HCT116 (cell line): Measurements from ENCODE around the gene SEMA4A. TPM values are rescaled to one million over a fixed set of nuclear protein-coding genes. Genes with fewer than 3 reads are reported as not detected.

Experiments used
- ATAC-seq: fragments of 200-7000 bp; cut with Tn5 transposase; 2 replicates; pipeline ENCODE4 v1.9.1; 2020; ENCODE audit warnings: mild to moderate bottlenecking, moderate library complexity
- BruUV-seq: library from RNA; stranded (reverse); fragments of 400-500 nt; replicated peaks from 2 replicates; lab custom pipeline; 2021; lab: Mats Ljungman, UMichigan
- CTCF ChIA-PET: fragments of 300-600 bp; sonication (Branson Sonifier 250); formaldehyde crosslinking; loops from one replicate; lab custom pipeline; 2021; ENCODE audit warnings: antibody characterized with exemption; lab: Charles Lee
- POLR2A ChIA-PET: fragments of 300-600, 350-600 bp; sonication (Branson Sonifier 250); formaldehyde crosslinking; loops from one replicate; lab custom pipeline; 2021; ENCODE audit warnings: antibody characterized with exemption; lab: Charles Lee
- RAD21 ChIA-PET, 2 experiments: fragments of 300-600 bp; sonication (Branson Sonifier 250); formaldehyde crosslinking; loops; one replicate each; lab custom pipeline; 2023; ENCODE audit warnings: low total read pairs in 2 of 2; ENCODE audit not compliant: uncharacterized antibody in 2 of 2, unreplicated experiment in 2 of 2, low non-redundant PET in 1 of 2; lab: Charles Lee
- DNase-seq: peaks from one replicate; pipeline ENCODE4 v3.0.0-alpha.2; 2010; ENCODE audit warnings: low read depth, low spot score
- H2AFZ ChIP-seq: fragments of 200-600 bp; shearing (Covaris generic), sonication (generic); 2 replicates; pipeline ENCODE4 v1.6.1; 2017; ENCODE audit warnings: low read depth, mixed run types, mixed read lengths, antibody characterized with exemption, low read length; ENCODE audit not compliant: poor library complexity, severe bottlenecking
- H3K27ac ChIP-seq: 2 replicates; pipeline ENCODE4 v1.5.1; 2012; ENCODE audit warnings: low read depth, low read length
- H3K27me3 ChIP-seq: fragments of 200-600 bp; sonication (generic); 2 replicates; pipeline ENCODE4 v1.6.1; 2016; ENCODE audit warnings: mixed run types, low read length, mixed read lengths; ENCODE audit not compliant: insufficient read depth
- H3K36me3 ChIP-seq, 2 experiments: fragments of 200-500 bp in 1 of 2; fragments of 200-600 bp in 1 of 2; sonication (Bioruptor generic) in 1 of 2; sonication (generic) in 1 of 2; 2 replicates each; pipeline versions ENCODE4 v1.5.1 to v1.6.1; 2014 to 2016; ENCODE audit warnings: low read length in 2 of 2, inconsistent platforms in 1 of 2, mixed read lengths in 1 of 2, mixed run types in 1 of 2; ENCODE audit not compliant: insufficient read depth in 2 of 2, control insufficient read depth in 1 of 2
- H3K4me1 ChIP-seq, 2 experiments: fragments of 200-600 bp in 1 of 2; sonication (generic) in 1 of 2; 2 replicates each; pipeline versions ENCODE4 v1.5.1 to v1.6.1; 2012 to 2017; ENCODE audit warnings: low read length in 2 of 2, inconsistent platforms in 1 of 2, mild to moderate bottlenecking in 1 of 2, mixed read lengths in 1 of 2, mixed run types in 1 of 2, moderate library complexity in 1 of 2; ENCODE audit not compliant: insufficient read depth in 2 of 2, control insufficient read depth in 1 of 2
- H3K4me2 ChIP-seq: fragments of 200-600 bp; sonication (generic); 2 replicates; pipeline ENCODE4 v1.6.1; 2017; ENCODE audit warnings: mixed run types, low read length, mixed read lengths
- H3K4me3 ChIP-seq, 2 experiments: fragments of 200-600 bp in 1 of 2; sonication (generic) in 1 of 2; replicated peaks in 1 of 2; 2 replicates each; pipeline ENCODE4 v1.5.1; 2011 to 2016; ENCODE audit warnings: low read length in 2 of 2, control low read depth in 1 of 2, low read depth in 1 of 2, mild to moderate bottlenecking in 1 of 2, mixed read lengths in 1 of 2, mixed run types in 1 of 2
- H3K79me2 ChIP-seq: fragments of 200-600 bp; sonication (generic); 2 replicates; pipeline ENCODE4 v1.6.1; 2017; ENCODE audit warnings: mild to moderate bottlenecking, mixed run types, low read length, moderate library complexity, mixed read lengths; ENCODE audit not compliant: insufficient read depth
- H3K9ac ChIP-seq: fragments of 200-600 bp; sonication (generic); 2 replicates; pipeline ENCODE4 v1.6.1; 2016; ENCODE audit warnings: low read length, mixed read lengths
- H3K9me2 ChIP-seq: fragments of 200-600 bp; sonication (generic), shearing (Covaris generic); 2 replicates; pipeline ENCODE4 v1.6.1; 2017; ENCODE audit warnings: mixed run types, mild to moderate bottlenecking, moderate library complexity; ENCODE audit not compliant: insufficient read depth
- H3K9me3 ChIP-seq, 2 experiments: fragments of 200-500 bp in 1 of 2; fragments of 200-600 bp in 1 of 2; sonication (Bioruptor generic) in 1 of 2; sonication (generic) in 1 of 2; 2 replicates each; pipeline ENCODE4 v1.6.1; 2014 to 2017; ENCODE audit warnings: low read length in 2 of 2, mixed read lengths in 2 of 2, inconsistent platforms in 1 of 2, low read depth in 1 of 2, mild to moderate bottlenecking in 1 of 2, mixed run types in 1 of 2, moderate library complexity in 1 of 2; ENCODE audit not compliant: control insufficient read depth in 1 of 2, insufficient read depth in 1 of 2
- H4K20me1 ChIP-seq: fragments of 200-600 bp; sonication (generic), shearing (Covaris generic); 2 replicates; pipeline ENCODE4 v1.6.1; 2017; ENCODE audit warnings: mixed run types, mild to moderate bottlenecking, moderate library complexity; ENCODE audit not compliant: insufficient read depth
- CBX3 ChIP-seq: IDR thresholded peaks from 2 replicates; pipeline ENCODE4 v1.6.1; 2012; ENCODE audit warnings: low read depth
- EGR1 ChIP-seq: IDR thresholded peaks from 2 replicates; pipeline ENCODE4 v1.6.1; 2012; ENCODE audit warnings: low read depth
- ELF1 ChIP-seq: IDR thresholded peaks from 2 replicates; pipeline ENCODE4 v1.6.1; 2012; ENCODE audit warnings: low read depth, borderline replicate concordance
- EZH2 ChIP-seq: fragments of 200-600 bp; sonication (generic); IDR thresholded peaks from 2 replicates; pipeline ENCODE4 v1.6.1; 2017; ENCODE audit warnings: antibody characterized with exemption, mixed run types
- EZH2phosphoT487 ChIP-seq: fragments of 200-600 bp; IDR thresholded peaks from 2 replicates; pipeline ENCODE4 v1.6.1; 2018; ENCODE audit warnings: antibody characterized with exemption, borderline replicate concordance
- POLR2A ChIP-seq: IDR thresholded peaks from 2 replicates; pipeline ENCODE4 v1.7.0; 2011; ENCODE audit warnings: borderline replicate concordance; ENCODE audit not compliant: insufficient read depth, insufficient read length; ENCODE audit errors: extremely low read depth
- POLR2AphosphoS5 ChIP-seq: IDR thresholded peaks from 2 replicates; pipeline ENCODE4 v1.6.1; 2011; ENCODE audit warnings: mild to moderate bottlenecking, low read depth, low read length, moderate library complexity
- SP1 ChIP-seq: IDR thresholded peaks from 2 replicates; pipeline ENCODE4 v1.6.1; 2012; ENCODE audit warnings: low read depth
- SRF ChIP-seq: IDR thresholded peaks from 2 replicates; pipeline ENCODE4 v1.6.1; 2012; ENCODE audit warnings: low read depth
- TCF7L2 ChIP-seq: IDR thresholded peaks from 2 replicates; pipeline ENCODE4 v1.7.0; 2011; ENCODE audit warnings: borderline replicate concordance, inconsistent platforms; ENCODE audit not compliant: insufficient read depth, insufficient read length; ENCODE audit errors: extremely low read depth
- YY1 ChIP-seq: IDR thresholded peaks from 2 replicates; pipeline ENCODE4 v1.6.1; 2011; ENCODE audit warnings: low read length, low read depth, moderate library complexity, mild to moderate bottlenecking; ENCODE audit not compliant: insufficient replicate concordance; ENCODE audit errors: extremely low read depth
- ZFX ChIP-seq: fragments of 450-650 bp; IDR thresholded peaks from 2 replicates; pipeline ENCODE4 v1.6.1; 2017
- intact Hi-C: fragments of 100-400 bp; cut with micrococcal nuclease; formaldehyde crosslinking; loops from 2 replicates; pipeline ENCODE4 v1.10.0; 2022
- total RNA-seq: library from RNA; stranded (reverse); gene quantifications from one replicate; pipeline ENCODE4 v1.2.1, GENCODE V29; 2021; ENCODE audit not compliant: unreplicated experiment
- TF ChIP-seq, protein P1 (sequence below), 3 experiments: fragments of 200-600 bp in 1 of 3; sonication (generic) in 1 of 3; IDR thresholded peaks in 2 of 3; conservative IDR thresholded peaks in 1 of 3; 2 replicates each; pipeline ENCODE4 v1.5.1; 2012 to 2017; ENCODE audit warnings: low read depth in 2 of 3, low read length in 2 of 3, antibody characterized with exemption in 1 of 3, borderline replicate concordance in 1 of 3, control low read depth in 1 of 3, mild to moderate bottlenecking in 1 of 3, mixed read lengths in 1 of 3, mixed run types in 1 of 3, moderate library complexity in 1 of 3; ENCODE audit not compliant: insufficient read depth in 1 of 3
- TF ChIP-seq, protein P2 (sequence below): IDR thresholded peaks from 2 replicates; pipeline ENCODE4 v1.6.1; 2012
- TF ChIP-seq, protein P3 (sequence below): IDR thresholded peaks from 2 replicates; pipeline ENCODE4 v1.6.1; 2011; ENCODE audit warnings: mild to moderate bottlenecking, low read length, moderate library complexity; ENCODE audit not compliant: insufficient replicate concordance; ENCODE audit errors: extremely low read depth
- TF ChIP-seq, protein P4 (sequence below): IDR thresholded peaks from 2 replicates; pipeline ENCODE4 v1.6.1; 2012; ENCODE audit warnings: low read depth

The SEMA4A gene
- total RNA-seq, 1 experiment from 2014 or later: 0.39 TPM

DNA sequence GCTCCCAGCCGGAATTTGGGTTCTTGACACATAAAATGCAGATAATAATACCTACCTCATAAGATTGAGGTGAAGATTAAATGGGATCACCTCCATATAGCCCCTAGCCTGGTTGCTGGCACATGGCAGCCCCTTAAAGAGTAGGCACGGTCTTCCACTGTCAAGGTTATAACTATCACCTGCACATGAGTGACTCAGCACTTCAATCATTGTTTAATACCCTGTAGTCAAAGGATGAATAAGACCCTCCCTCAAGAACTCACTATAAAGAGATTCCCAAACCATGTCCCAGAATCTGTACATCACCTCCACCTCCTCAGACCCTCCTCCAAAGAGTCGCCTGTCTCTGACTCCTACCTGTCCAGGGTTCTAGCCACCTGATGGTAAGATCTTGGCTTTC is 45.3 kb upstream of the SEMA4A start:
- POLR2A ChIA-PET: interaction anchor here (0.9 to 1.6 kb wide), 2 partner anchors 13 to 17 kb away, joined by 3 to 4 read pairs; no protein-coding TSS in a partner anchor
- H3K4me3 ChIP-seq: no peak overlapping the region
- no peak overlapping the region for H3K27ac ChIP-seq
- intact Hi-C loops: no loop called here
- no peaks in the 10 kb centered on the region for H3K9me2 ChIP-seq
- H2AFZ ChIP-seq: no peak overlapping the region
- peaks cover 67 to 91% of the 10 kb centered on the region in 2 experiments for H3K4me1 ChIP-seq
- no peak for DNase-seq
- peak overlapping the region; percentile 5; the same call in 1 of the 2 replicates for H3K9ac ChIP-seq
- no peaks in the 10 kb centered on the region for H3K9me3 ChIP-seq
- ATAC-seq: no peak
- TF ChIP-seq POLR2AphosphoS5 (no peak), EGR1 (no peak), POLR2A (no peak), EZH2 (no peak), ZFX (no peak), CBX3 (no peak), YY1 (no peak), TCF7L2 (no peak), SP1 (no peak), SRF (no peak), EZH2phosphoT487 (no peak), ELF1 (no peak)
- TF ChIP-seq, protein P1, sequence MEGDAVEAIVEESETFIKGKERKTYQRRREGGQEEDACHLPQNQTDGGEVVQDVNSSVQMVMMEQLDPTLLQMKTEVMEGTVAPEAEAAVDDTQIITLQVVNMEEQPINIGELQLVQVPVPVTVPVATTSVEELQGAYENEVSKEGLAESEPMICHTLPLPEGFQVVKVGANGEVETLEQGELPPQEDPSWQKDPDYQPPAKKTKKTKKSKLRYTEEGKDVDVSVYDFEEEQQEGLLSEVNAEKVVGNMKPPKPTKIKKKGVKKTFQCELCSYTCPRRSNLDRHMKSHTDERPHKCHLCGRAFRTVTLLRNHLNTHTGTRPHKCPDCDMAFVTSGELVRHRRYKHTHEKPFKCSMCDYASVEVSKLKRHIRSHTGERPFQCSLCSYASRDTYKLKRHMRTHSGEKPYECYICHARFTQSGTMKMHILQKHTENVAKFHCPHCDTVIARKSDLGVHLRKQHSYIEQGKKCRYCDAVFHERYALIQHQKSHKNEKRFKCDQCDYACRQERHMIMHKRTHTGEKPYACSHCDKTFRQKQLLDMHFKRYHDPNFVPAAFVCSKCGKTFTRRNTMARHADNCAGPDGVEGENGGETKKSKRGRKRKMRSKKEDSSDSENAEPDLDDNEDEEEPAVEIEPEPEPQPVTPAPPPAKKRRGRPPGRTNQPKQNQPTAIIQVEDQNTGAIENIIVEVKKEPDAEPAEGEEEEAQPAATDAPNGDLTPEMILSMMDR (IDR thresholded peaks at IDR 0.05 in 2 of 3, conservative IDR thresholded peaks at IDR 0.05 in 1 of 3; ENCODE audit: borderline replicate concordance in 1 of 3, insufficient read depth in 1 of 3, low read depth in 2 of 3, low read length in 2 of 3): no peak
- TF ChIP-seq, protein P2, sequence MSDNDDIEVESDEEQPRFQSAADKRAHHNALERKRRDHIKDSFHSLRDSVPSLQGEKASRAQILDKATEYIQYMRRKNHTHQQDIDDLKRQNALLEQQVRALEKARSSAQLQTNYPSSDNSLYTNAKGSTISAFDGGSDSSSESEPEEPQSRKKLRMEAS: no peak
- TF ChIP-seq, protein P3, sequence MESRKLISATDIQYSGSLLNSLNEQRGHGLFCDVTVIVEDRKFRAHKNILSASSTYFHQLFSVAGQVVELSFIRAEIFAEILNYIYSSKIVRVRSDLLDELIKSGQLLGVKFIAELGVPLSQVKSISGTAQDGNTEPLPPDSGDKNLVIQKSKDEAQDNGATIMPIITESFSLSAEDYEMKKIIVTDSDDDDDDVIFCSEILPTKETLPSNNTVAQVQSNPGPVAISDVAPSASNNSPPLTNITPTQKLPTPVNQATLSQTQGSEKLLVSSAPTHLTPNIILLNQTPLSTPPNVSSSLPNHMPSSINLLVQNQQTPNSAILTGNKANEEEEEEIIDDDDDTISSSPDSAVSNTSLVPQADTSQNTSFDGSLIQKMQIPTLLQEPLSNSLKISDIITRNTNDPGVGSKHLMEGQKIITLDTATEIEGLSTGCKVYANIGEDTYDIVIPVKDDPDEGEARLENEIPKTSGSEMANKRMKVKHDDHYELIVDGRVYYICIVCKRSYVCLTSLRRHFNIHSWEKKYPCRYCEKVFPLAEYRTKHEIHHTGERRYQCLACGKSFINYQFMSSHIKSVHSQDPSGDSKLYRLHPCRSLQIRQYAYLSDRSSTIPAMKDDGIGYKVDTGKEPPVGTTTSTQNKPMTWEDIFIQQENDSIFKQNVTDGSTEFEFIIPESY: no peak
- TF ChIP-seq, protein P4, sequence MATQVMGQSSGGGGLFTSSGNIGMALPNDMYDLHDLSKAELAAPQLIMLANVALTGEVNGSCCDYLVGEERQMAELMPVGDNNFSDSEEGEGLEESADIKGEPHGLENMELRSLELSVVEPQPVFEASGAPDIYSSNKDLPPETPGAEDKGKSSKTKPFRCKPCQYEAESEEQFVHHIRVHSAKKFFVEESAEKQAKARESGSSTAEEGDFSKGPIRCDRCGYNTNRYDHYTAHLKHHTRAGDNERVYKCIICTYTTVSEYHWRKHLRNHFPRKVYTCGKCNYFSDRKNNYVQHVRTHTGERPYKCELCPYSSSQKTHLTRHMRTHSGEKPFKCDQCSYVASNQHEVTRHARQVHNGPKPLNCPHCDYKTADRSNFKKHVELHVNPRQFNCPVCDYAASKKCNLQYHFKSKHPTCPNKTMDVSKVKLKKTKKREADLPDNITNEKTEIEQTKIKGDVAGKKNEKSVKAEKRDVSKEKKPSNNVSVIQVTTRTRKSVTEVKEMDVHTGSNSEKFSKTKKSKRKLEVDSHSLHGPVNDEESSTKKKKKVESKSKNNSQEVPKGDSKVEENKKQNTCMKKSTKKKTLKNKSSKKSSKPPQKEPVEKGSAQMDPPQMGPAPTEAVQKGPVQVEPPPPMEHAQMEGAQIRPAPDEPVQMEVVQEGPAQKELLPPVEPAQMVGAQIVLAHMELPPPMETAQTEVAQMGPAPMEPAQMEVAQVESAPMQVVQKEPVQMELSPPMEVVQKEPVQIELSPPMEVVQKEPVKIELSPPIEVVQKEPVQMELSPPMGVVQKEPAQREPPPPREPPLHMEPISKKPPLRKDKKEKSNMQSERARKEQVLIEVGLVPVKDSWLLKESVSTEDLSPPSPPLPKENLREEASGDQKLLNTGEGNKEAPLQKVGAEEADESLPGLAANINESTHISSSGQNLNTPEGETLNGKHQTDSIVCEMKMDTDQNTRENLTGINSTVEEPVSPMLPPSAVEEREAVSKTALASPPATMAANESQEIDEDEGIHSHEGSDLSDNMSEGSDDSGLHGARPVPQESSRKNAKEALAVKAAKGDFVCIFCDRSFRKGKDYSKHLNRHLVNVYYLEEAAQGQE: no peak
- H3K36me3 ChIP-seq: no peaks in the 10 kb centered on the region
- CTCF ChIA-PET: interaction anchor here (2.6 kb wide), 1 partner anchor 18 kb away, joined by 10 read pairs; no protein-coding TSS in a partner anchor
- peak overlapping the region; percentile 89 for H3K4me2 ChIP-seq
- H3K79me2 ChIP-seq: 0 out of 2 replicates have a peak, but pooled peaks cover 3% of the 10 kb centered on the region
- H4K20me1 ChIP-seq: no peaks in the 10 kb centered on the region
- RAD21 ChIA-PET: no interaction called here
- BruUV-seq: no TSS peak
- no peaks in the 10 kb centered on the region for H3K27me3 ChIP-seq
